ENCODE results near the gene CCNY.

The CCNY gene

GRCh38 chr10:35331894-35332640 lies 4.2 kb upstream of the CCNY start:
- peak; percentile 78 for DNase-seq (ENCODE audit: low read depth, low spot score)

GRCh38 chr10:35334297-35334696 lies 2.0 kb upstream of the CCNY start:
- DNase-seq (ENCODE audit: low read depth, low spot score) = no peak

GRCh38 chr10:35335133-35336083 lies 901 bp upstream of the CCNY start:
- DNase-seq (ENCODE audit: low read depth, low spot score) = peak; percentile 40

GRCh38 chr10:35336921-35337823 lies 863 bp downstream of the CCNY start:
- DNase-seq (ENCODE audit: low read depth, low spot score) = peak; percentile 67

- no peak for DNase-seq (ENCODE audit: low read depth, low spot score)
Measured at GRCh38 chr10:35339942-35340341, 3.6 kb downstream of the CCNY start.

- DNase-seq (ENCODE audit: low read depth, low spot score) = no peak
Measured at GRCh38 chr10:35340975-35341374, 4.7 kb downstream of the CCNY start.

- no peak for DNase-seq (ENCODE audit: low read depth, low spot score)
Measured at GRCh38 chr10:35341521-35341920, 5.2 kb downstream of the CCNY start.

- DNase-seq (ENCODE audit: low read depth, low spot score) = no peak
Measured at GRCh38 chr10:35342183-35342753, 6.0 kb downstream of the CCNY start.

GRCh38 chr10:35343739-35344138 lies 7.4 kb downstream of the CCNY start:
- DNase-seq (ENCODE audit: low read depth, low spot score) = no peak

GRCh38 chr10:35345383-35345742 lies 9.1 kb downstream of the CCNY start:
- no peak for DNase-seq (ENCODE audit: low read depth, low spot score)

GRCh38 chr10:35346248-35346647 lies 9.9 kb downstream of the CCNY start:
- no peak for DNase-seq (ENCODE audit: low read depth, low spot score)

- no peak for DNase-seq (ENCODE audit: low read depth, low spot score)
Measured at GRCh38 chr10:35347121-35347562, 10.8 kb downstream of the CCNY start.

- no peak for DNase-seq (ENCODE audit: low read depth, low spot score)
Measured at GRCh38 chr10:35347899-35348608, 11.7 kb downstream of the CCNY start.

GRCh38 chr10:35348609-35349388 lies 12.5 kb downstream of the CCNY start:
- no peak for DNase-seq (ENCODE audit: low read depth, low spot score)

GRCh38 chr10:35349389-35349915 lies 13.1 kb downstream of the CCNY start:
- no peak for DNase-seq (ENCODE audit: low read depth, low spot score)

GRCh38 chr10:35351021-35351420 lies 14.7 kb downstream of the CCNY start:
- DNase-seq (ENCODE audit: low read depth, low spot score) = no peak

- DNase-seq (ENCODE audit: low read depth, low spot score) = no peak
Measured at GRCh38 chr10:35352097-35352496, 15.8 kb downstream of the CCNY start.

GRCh38 chr10:35352512-35352911 lies 16.2 kb downstream of the CCNY start:
- DNase-seq (ENCODE audit: low read depth, low spot score) = no peak

GRCh38 chr10:35353395-35353794 lies 17.1 kb downstream of the CCNY start:
- no peak for DNase-seq (ENCODE audit: low read depth, low spot score)

- no peak for DNase-seq (ENCODE audit: low read depth, low spot score)
Measured at GRCh38 chr10:35353805-35354204, 17.5 kb downstream of the CCNY start.

All from astrocyte of the hippocampus (primary cell).